HuH-7 (cell line): ENCODE measurements around the gene BEND7.
A peak's percentile ranks its signal among the peaks of the same experiment; 100 is the strongest.
"Not testable (repeated sequence)": the region's sequence is repeated elsewhere in the genome, so short reads cannot be mapped to it uniquely, and the experiment has no call there.

ENCODE experiments used
- DNase-seq: peaks from one replicate; pipeline ENCODE4 v3.0.0; 2011; ENCODE audit warnings: low spot score

Gene BEND7

DNA sequence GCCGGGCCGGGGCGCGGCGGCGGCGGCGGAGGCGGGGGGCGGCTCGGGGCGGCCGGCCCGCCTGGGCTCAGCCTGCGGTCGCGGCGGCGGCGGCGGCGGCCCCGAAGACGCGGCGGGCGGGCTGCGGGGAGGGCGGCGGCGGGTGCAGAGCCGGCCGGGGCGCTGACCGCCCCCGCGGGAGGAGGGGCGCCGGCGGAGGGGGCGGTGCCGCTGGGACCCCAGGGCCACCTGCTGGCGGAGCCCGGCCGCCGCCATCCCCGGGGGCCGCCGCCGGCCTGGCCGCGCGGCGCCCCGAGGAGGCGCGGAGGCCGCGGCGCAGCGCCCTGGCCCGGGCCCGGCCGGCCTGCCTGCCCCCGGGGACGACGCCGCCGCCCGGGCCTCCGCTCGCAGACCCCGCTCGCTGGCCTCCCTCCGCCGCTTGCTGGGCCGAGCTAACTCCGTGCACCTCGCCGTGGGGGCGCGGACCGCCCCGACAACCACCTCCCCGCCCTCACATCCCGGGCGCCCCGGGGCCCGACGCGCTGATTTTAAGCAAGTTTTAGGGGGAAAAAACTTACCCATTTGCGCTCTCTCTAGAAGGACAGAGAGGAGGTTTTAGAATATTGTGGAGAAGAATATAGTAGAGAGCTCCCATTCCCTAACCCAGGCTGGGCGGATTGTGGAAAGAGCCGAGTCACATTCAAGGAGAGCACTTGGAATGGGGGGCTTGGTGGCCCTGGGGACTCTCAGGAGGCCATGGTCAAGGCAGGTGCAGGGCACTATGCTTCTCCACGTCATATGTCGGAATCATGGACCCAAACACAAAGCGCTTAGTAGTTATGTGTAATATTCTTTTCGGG lies at the start of gene BEND7:
TSS of gene BEND7 (minus strand) at position 140 of the 839 bp plus-strand sequence. CDS start 481 bp downstream, outside the sequence.
- DNase-seq: peak; percentile 78

DNA sequence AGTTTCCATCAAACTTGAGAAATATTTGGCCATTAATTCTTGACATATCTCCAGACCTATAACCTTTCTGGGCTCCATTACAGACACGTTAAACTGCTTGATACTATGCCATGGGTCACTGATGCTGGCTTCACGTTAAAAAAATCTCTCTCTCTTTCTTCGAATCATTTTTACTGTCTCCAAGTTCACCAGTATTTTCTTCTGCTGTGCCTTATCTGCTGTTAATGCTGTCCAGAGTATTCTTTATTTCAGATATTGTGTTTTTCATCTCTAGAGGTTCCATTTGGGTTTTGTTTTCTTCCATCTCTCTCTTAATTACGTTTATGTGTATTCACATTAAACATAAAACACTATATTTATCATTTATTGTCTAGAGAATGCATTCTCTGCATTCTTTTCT lies 45.1 kb upstream of the BEND7 start:
- DNase-seq: no peak

- DNase-seq: no peak
Measured at GRCh38 chr10:13571541-13571940, 42.7 kb upstream of the BEND7 start.

GRCh38 chr10:13567030-13567429 lies 38.2 kb upstream of the BEND7 start:
- no peak for DNase-seq

GRCh38 chr10:13564576-13564975 lies 35.8 kb upstream of the BEND7 start:
- no peak for DNase-seq

GRCh38 chr10:13563481-13564445 lies 34.9 kb upstream of the BEND7 start:
- DNase-seq: no peak

DNA sequence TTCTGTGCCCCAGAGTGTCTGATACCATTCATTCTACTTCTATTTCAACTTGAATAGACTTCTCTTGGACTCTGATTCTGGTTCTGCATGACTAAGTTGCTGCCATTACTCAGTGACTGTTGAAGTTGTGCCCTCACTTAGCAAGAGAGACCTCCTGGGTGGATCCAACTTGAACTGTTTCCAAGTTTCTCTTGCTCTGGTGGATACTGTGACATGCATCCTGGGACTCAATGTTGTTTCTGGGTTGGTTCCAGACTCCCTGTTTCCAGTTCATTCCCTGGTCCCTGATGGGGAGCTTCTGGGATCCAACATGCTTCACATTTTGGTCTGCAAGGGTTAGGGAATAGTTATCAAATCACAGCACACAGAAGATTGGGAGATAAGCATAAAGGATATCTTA lies 31.8 kb upstream of the BEND7 start:
- DNase-seq: no peak

- no peak for DNase-seq
Measured at GRCh38 chr10:13559124-13559700, 30.4 kb upstream of the BEND7 start.

GRCh38 chr10:13555884-13556510 lies 27.2 kb upstream of the BEND7 start:
- no peak for DNase-seq

DNA sequence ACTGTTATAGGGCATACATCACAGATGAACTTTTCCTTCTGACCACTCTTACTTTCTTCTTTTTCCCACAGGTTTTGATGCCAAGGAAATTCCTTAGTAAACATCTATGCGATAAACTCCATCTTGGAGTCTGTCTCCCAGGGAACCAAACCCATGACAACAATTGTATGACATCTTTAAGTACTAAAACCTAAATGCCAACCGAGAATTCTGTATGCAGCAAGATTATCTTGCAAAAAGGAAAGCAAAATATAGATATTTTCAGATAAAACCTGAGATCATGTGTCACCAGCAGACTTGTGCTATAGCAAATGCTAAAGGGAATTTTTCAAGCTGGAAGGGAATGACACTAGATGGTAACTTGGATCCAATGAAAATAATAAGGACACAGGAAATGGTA lies 22.0 kb upstream of the BEND7 start:
- DNase-seq: no peak

GRCh38 chr10:13542533-13542932 lies 13.7 kb upstream of the BEND7 start:
- no peak for DNase-seq

DNA sequence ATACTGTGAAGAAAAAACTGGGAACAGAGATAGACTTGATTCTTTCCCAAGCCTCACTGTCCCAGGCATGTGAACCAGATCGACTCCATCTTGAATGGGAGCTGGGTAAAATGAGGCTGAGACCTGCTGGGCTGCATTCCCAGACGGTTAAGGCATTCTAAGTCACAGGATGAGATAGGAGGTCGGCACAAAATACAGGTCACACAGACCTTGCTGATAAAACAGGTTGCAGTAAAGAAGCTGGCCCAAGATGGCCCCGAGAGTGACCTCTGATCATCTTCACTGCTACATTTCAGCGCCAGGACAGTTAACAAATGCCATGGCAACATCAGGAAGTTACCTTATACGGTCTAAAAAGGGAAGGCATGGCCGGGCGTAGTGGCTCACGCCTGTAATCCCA lies 9.2 kb upstream of the BEND7 start:
- DNase-seq: not testable (repeated sequence)

GRCh38 chr10:13536674-13537366 lies 8.0 kb upstream of the BEND7 start:
- peak; percentile 89 for DNase-seq

- DNase-seq: no peak
Measured at GRCh38 chr10:13535346-13535745, 6.5 kb upstream of the BEND7 start.

DNA sequence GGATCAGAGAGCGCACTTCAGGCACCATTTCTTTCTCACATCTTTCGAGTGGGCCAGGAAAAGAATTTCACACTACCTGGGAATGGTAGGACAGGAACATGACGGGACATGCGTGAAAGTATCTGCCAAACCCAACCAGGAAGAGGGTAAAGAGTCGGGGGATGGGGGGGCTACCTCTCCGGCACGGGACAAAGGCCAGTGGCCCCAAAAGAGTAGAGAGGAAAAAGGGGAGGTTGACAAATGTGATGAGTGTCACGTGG lies 830 bp upstream of the BEND7 start:
- DNase-seq: no peak

DNA sequence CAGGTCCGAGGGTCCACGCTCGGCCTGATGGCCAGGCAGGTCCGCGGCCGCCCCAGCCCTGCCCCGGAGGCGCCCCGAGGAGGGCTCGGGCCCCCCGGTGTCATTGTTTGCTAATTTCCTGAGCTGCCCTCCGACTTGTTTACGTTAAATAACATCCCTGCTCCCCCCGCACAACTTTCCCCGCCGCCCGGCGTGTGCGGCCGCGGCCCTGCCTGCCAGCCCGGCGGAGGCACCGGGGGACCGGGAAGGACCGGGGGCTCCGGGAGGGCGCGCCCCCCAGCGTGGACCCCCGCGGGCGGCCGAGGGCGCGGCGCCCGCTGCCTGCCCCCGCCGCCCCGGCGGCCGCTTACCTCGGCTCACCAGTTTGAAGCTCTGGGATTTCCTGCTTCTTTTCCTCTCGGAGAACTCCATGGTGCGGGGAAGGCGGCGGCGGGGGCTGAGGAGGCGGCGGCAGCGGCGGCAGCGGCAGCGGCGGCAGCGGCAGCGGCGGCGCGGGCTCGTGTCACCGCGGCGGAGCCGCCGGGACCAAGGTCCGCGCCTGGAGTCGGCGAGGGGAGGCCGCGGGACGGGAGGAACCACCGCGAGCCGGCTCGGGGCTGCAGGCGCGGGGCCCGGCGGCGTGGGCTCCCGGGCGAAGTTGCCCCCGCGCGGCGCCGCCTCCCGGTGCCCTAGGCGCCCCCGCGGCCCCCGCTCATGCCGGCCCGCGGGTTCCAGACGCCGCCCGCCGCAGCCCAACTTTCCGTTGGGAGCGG lies 515 bp downstream of the BEND7 start:
- DNase-seq: peak; percentile 46

DNA sequence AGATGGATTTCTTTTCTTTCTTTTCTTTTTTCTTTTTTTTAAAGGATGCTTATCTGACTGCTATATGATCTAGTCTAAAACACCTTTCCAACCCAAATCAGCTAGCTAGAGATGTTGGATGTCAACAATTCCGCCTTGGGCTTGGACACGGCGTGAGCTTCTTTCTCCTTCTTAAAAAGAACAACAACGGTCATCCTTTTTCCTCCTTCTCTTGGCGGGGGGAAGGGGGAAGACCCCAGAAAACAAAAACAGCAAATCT lies 1.0 kb downstream of the BEND7 start:
- DNase-seq: no peak

GRCh38 chr10:13526948-13527863 lies 1.6 kb downstream of the BEND7 start:
- peak; percentile 65 for DNase-seq

- no peak for DNase-seq
Measured at GRCh38 chr10:13525663-13526062, 3.2 kb downstream of the BEND7 start.

DNA sequence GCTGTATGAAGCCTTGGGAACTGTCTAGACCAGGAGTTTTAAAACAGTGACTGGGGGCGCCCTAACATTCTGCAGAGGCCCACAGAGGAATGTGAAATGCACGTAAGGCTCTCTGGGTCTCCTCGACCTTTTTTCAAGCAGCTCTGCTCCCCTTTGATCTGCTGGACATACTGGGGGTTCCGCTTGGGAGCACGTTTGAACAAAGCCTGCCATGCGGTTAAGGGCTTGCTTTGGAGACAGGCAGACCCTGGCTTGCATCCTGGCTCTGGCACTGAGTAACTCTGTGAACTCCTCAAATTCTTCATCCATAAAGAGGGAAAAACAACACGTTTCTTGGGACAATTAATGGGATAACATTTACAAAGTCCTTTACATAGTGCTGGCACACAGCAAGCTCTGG lies 7.8 kb downstream of the BEND7 start:
- DNase-seq: no peak
